ENCODE measurements around the gene CPT1C. TPM values are rescaled to one million over a fixed set of nuclear protein-coding genes. Genes with fewer than 3 reads are reported as not detected.

CPT1C gene
- total and polyA plus RNA-seq, 2 donors (not counting 3 experiments of a cell fraction or from before 2014, with no cell fraction given) = 45.7 to 80.8 TPM

- Histone ChIP-seq H3K4me3 (replicated peaks in 1 of 3; ENCODE audit: insufficient read depth in 1 of 3, low read depth in 1 of 3, low read length in 3 of 3) (no peak overlapping the region), H3K4me1 (ENCODE audit: control insufficient read depth, extremely low read depth, insufficient read depth, low read length) (no peaks in the 10 kb centered on the region), H2AFZ (ENCODE audit: low read depth, low read length) (no peak overlapping the region), H3K36me3 (ENCODE audit: control insufficient read depth in 2 of 2, extremely low read depth in 1 of 2, insufficient read depth in 2 of 2, low read length in 2 of 2) (no peaks in the 10 kb centered on the region), H3K27me3 (ENCODE audit: control insufficient read depth in 2 of 2, insufficient read depth in 2 of 2, low read length in 2 of 2) (no peaks in the 10 kb centered on the region), H3K27ac (ENCODE audit: insufficient read depth, low read depth, low read length) (no peak overlapping the region), H4K20me1 (replicated peaks; ENCODE audit: control insufficient read depth, extremely low read depth, insufficient read depth, low read length) (no peaks in the 10 kb centered on the region), H3K9me1 (replicated peaks; ENCODE audit: control insufficient read depth, extremely low read depth, insufficient read depth, low read length) (no peaks in the 10 kb centered on the region), H3K4me2 (ENCODE audit: insufficient read depth, low read length) (no peak overlapping the region), H3K9me3 (replicated peaks; ENCODE audit: control insufficient read depth, insufficient read depth, low read length) (no peaks in the 10 kb centered on the region), H3K79me2 (ENCODE audit: control insufficient read depth, insufficient read depth, low read length) (no peaks in the 10 kb centered on the region), H3K9ac (replicated peaks; ENCODE audit: extremely low read depth, insufficient read depth, low read length) (no peak overlapping the region)
- ChIA-PET POLR2A (interaction anchor here (0.6 kb wide), 1 partner anchor 39 kb away, joined by 3 read pairs; no protein-coding TSS in a partner anchor), CTCF (no interaction called here)
- BruUV-seq (replicated peaks) = no TSS peak
- TF ChIP-seq GATA2 (IDR thresholded peaks at IDR 0.05; ENCODE audit: insufficient read depth, insufficient read length, low read depth, low read length) (no peak), CTCF (IDR thresholded peaks at IDR 0.05; ENCODE audit: extremely low read depth in 1 of 2, insufficient read depth in 1 of 2, low read depth in 1 of 2, low read length in 2 of 2) (no peak)
- DNase-seq (ENCODE audit: low read depth, low spot score) (no peak), FAIRE-seq (no peak)
- dilution Hi-C loops (cut with MboI; ENCODE audit: extremely low pct_ligation_motif_present, low sequenced_read_pairs) = no loop called here
- intact Hi-C loops (cut with micrococcal nuclease) = no loop called here
Observed at GRCh38 chr19:49758292-49758691, 67.4 kb downstream of the CPT1C start.

GRCh38 chr19:49761249-49761624 is 70.3 kb downstream of the CPT1C start:
- no peaks in the 10 kb centered on the region for H4K20me1 ChIP-seq (replicated peaks; ENCODE audit: control insufficient read depth, extremely low read depth, insufficient read depth, low read length)
- no peaks in the 10 kb centered on the region for H3K9me3 ChIP-seq (replicated peaks; ENCODE audit: control insufficient read depth, insufficient read depth, low read length)
- H3K9me1 ChIP-seq (replicated peaks; ENCODE audit: control insufficient read depth, extremely low read depth, insufficient read depth, low read length) = no peaks in the 10 kb centered on the region
- H3K27ac ChIP-seq (ENCODE audit: insufficient read depth, low read depth, low read length) = no peak overlapping the region
- dilution Hi-C loops (cut with MboI; ENCODE audit: extremely low pct_ligation_motif_present, low sequenced_read_pairs) (no loop called here), intact Hi-C loops (cut with micrococcal nuclease) (no loop called here)
- H2AFZ ChIP-seq (ENCODE audit: low read depth, low read length) = peak overlapping the region; percentile 28
- no peaks in the 10 kb centered on the region for H3K79me2 ChIP-seq (ENCODE audit: control insufficient read depth, insufficient read depth, low read length)
- DNase-seq (ENCODE audit: low read depth, low spot score) (no peak), FAIRE-seq (no peak)
- TF ChIP-seq JUN (IDR thresholded peaks at IDR 0.05; ENCODE audit: borderline replicate concordance, insufficient read depth, insufficient read length, low read depth) (no peak), POLR2A (IDR thresholded peaks at IDR 0.05; ENCODE audit: low read depth, low read length) (no peak), MAX (IDR thresholded peaks at IDR 0.05; ENCODE audit: insufficient read depth, insufficient read length) (no peak), FOS (IDR thresholded peaks at IDR 0.05; ENCODE audit: borderline replicate concordance, insufficient read depth, low read length) (no peak), POLR2AphosphoS5 (IDR thresholded peaks at IDR 0.05; ENCODE audit: insufficient read depth, low read depth, low read length) (no peak), CTCF (IDR thresholded peaks at IDR 0.05; ENCODE audit: extremely low read depth in 1 of 2, insufficient read depth in 1 of 2, low read depth in 1 of 2, low read length in 2 of 2) (no peak), GATA2 (IDR thresholded peaks at IDR 0.05; ENCODE audit: insufficient read depth, insufficient read length, low read depth, low read length) (no peak), EZH2 (IDR thresholded peaks at IDR 0.05; ENCODE audit: borderline replicate concordance, low read depth, low read length, severe bottlenecking) (no peak), MYC (IDR thresholded peaks at IDR 0.05; ENCODE audit: low read depth, low read length) (no peak)
- no peaks in the 10 kb centered on the region for H3K27me3 ChIP-seq (ENCODE audit: control insufficient read depth in 2 of 2, insufficient read depth in 2 of 2, low read length in 2 of 2)
- ChIA-PET CTCF (interaction anchor here (1.3 kb wide), 1 partner anchor 44 kb away, joined by 4 read pairs; no protein-coding TSS in a partner anchor), POLR2A (no interaction called here)
- H3K4me3 ChIP-seq (replicated peaks in 1 of 3; ENCODE audit: insufficient read depth in 1 of 3, low read depth in 1 of 3, low read length in 3 of 3) = no peak overlapping the region
- no peaks in the 10 kb centered on the region for H3K4me1 ChIP-seq (ENCODE audit: control insufficient read depth, extremely low read depth, insufficient read depth, low read length)
- H3K36me3 ChIP-seq (ENCODE audit: control insufficient read depth in 2 of 2, extremely low read depth in 1 of 2, insufficient read depth in 2 of 2, low read length in 2 of 2) = no peaks in the 10 kb centered on the region
- no peak overlapping the region for H3K9ac ChIP-seq (replicated peaks; ENCODE audit: extremely low read depth, insufficient read depth, low read length)
- H3K4me2 ChIP-seq (ENCODE audit: insufficient read depth, low read length) = no peak overlapping the region
- no TSS peak for BruUV-seq (replicated peaks)
